WTC11 (cell line): Measurements from ENCODE around the gene AHNAK.

Source experiments
- AR ChIP-seq: fragments of 250-450 bp; sonication (Bioruptor Pico); IDR thresholded peaks from 2 replicates; pipeline ENCODE4 v1.9.0; 2021; ENCODE audit warnings: mild to moderate bottlenecking
- ARID4B ChIP-seq: sonication (generic); formaldehyde crosslinking; IDR thresholded peaks from 2 replicates; pipeline ENCODE4 v1.8.0; 2023; ENCODE audit warnings: missing genetic modification reagents, mild to moderate bottlenecking, borderline replicate concordance
- CTCF ChIP-seq: fragments of 200-600 bp; IDR thresholded peaks from 2 replicates; pipeline ENCODE4 v1.8.0; 2022; ENCODE audit warnings: antibody characterized with exemption
- MLX ChIP-seq: sonication (generic); formaldehyde crosslinking; IDR thresholded peaks from 2 replicates; pipeline ENCODE4 v1.8.1; 2023; ENCODE audit warnings: mild to moderate bottlenecking, missing genetic modification reagents, moderate library complexity
- NR1H2 ChIP-seq: sonication (generic); formaldehyde crosslinking; IDR thresholded peaks from 2 replicates; pipeline ENCODE4 v1.9.0; 2021; ENCODE audit warnings: mild to moderate bottlenecking, moderate library complexity, missing genetic modification reagents
- ZBTB21 ChIP-seq: sonication (generic); formaldehyde crosslinking; IDR thresholded peaks from 2 replicates; pipeline ENCODE4 v1.8.1; 2023; ENCODE audit warnings: mild to moderate bottlenecking, missing genetic modification reagents, borderline replicate concordance
- ZMAT4 ChIP-seq: fragments of 250-450 bp; sonication (Bioruptor Pico); IDR thresholded peaks from 2 replicates; pipeline ENCODE4 v1.9.0; 2021; ENCODE audit warnings: mild to moderate bottlenecking

- TF ChIP-seq CTCF (no peak), AR (CRISPR knock-in tag) (no peak), NR1H2 (CRISPR knock-in tag) (no peak), ARID4B (no peak), ZBTB21 (CRISPR knock-in tag) (no peak), MLX (CRISPR knock-in tag) (no peak), ZMAT4 (no peak)
Observed at GRCh38 chr11:62543680-62544444, 2.7 kb downstream of the AHNAK start.
